A549 (cell line): ENCODE results near the gene MUC4.

Experiments
- CEBPB ChIP-seq, 2 experiments: fragments of >200 bp in 1 of 2; sonication (Bioruptor Twin) in 1 of 2; formaldehyde crosslinking in 1 of 2; IDR thresholded peaks; 2 replicates each; pipeline ENCODE4 v1.6.1; 2012 to 2016
- CTCF ChIP-seq: fragments of >200 bp; sonication (Bioruptor Twin); formaldehyde crosslinking; IDR thresholded peaks from 3 replicates; pipeline ENCODE4 v1.5.1; 2016
- EP300 ChIP-seq, 2 experiments: fragments of >200 bp; sonication (Bioruptor Twin); formaldehyde crosslinking; IDR thresholded peaks; 2 replicates in 1 of 2; 3 replicates in 1 of 2; pipeline ENCODE4 v1.6.1; 2016 to 2017
- FOSL2 ChIP-seq, 2 experiments: fragments of 450-650 bp in 1 of 2; fragments of >200 bp in 1 of 2; sonication (Bioruptor Twin) in 1 of 2; formaldehyde crosslinking; IDR thresholded peaks; 2 replicates each; pipeline versions ENCODE4 v1.5.0 to v1.6.1; 2016 to 2020; ENCODE audit warnings: mild to moderate bottlenecking in 1 of 2, moderate library complexity in 1 of 2
- PHF8 ChIP-seq: fragments of 200-600 bp; sonication (generic); IDR thresholded peaks from 2 replicates; pipeline ENCODE4 v1.6.1; 2016; ENCODE audit warnings: low read depth, mild to moderate bottlenecking, antibody characterized with exemption, moderate library complexity, borderline replicate concordance
- REST ChIP-seq: fragments of 200-600 bp; sonication (generic); IDR thresholded peaks from 2 replicates; pipeline ENCODE4 v1.6.1; 2016; ENCODE audit warnings: antibody characterized with exemption, mild to moderate bottlenecking, moderate library complexity
- TF ChIP-seq, protein P1 (sequence below): fragments of 250-450 bp; sonication (Bioruptor Pico); IDR thresholded peaks from 2 replicates; pipeline ENCODE4 v1.5.0; 2021; ENCODE audit warnings: mild to moderate bottlenecking, moderate library complexity, borderline replicate concordance

GRCh38 chr3:195823280-195823679 lies 11.6 kb upstream of the MUC4 start:
- no peak for TF ChIP-seq EP300 (IDR thresholded peaks at IDR 0.05)
- no peak for TF ChIP-seq CTCF
- TF ChIP-seq, protein P1, sequence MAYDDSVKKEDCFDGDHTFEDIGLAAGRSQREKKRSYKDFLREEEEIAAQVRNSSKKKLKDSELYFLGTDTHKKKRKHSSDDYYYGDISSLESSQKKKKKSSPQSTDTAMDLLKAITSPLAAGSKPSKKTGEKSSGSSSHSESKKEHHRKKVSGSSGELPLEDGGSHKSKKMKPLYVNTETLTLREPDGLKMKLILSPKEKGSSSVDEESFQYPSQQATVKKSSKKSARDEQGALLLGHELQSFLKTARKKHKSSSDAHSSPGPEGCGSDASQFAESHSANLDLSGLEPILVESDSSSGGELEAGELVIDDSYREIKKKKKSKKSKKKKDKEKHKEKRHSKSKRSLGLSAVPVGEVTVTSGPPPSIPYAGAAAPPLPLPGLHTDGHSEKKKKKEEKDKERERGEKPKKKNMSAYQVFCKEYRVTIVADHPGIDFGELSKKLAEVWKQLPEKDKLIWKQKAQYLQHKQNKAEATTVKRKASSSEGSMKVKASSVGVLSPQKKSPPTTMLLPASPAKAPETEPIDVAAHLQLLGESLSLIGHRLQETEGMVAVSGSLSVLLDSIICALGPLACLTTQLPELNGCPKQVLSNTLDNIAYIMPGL (CRISPR knock-in tag), result no peak
- no peak for TF ChIP-seq PHF8
- TF ChIP-seq REST, result no peak
- no peak for TF ChIP-seq CEBPB (IDR thresholded peaks at IDR 0.05)
- no peak for TF ChIP-seq FOSL2 (IDR thresholded peaks at IDR 0.05)
- no peak for TF ChIP-seq FOSL2 (CRISPR knock-in tag; IDR thresholded peaks at IDR 0.05)
